Gastroesophageal sphincter (tissue), 4 donors: ENCODE results near the gene PLEKHG2. TPM values are rescaled to one million over a fixed set of nuclear protein-coding genes. Genes with fewer than 3 reads are reported as not detected.

Source experiments
- ATAC-seq: fragments of 150-250 bp; one replicate; pipeline ENCODE4 v1.9.1; 2016; ENCODE audit warnings: mild to moderate bottlenecking, moderate library complexity
- H3K27ac ChIP-seq, 4 donors: fragments of 200-600 bp; sonication (generic) in 3 of 4; 1 replicate in 3 of 4; 2 replicates in 1 of 4; pipeline ENCODE4 v1.5.1; 2016 to 2019
- H3K27me3 ChIP-seq: fragments of 200-600 bp; sonication (generic); one replicate; pipeline ENCODE4 v1.5.1; 2019
- H3K36me3 ChIP-seq, 2 donors: fragments of 200-600 bp; sonication (generic); one replicate each; pipeline ENCODE4 v1.5.1; 2019; ENCODE audit warnings: control low read depth in 1 of 2
- H3K4me1 ChIP-seq, 3 donors: fragments of 200-600 bp; sonication (generic); 1 replicate in 2 of 3; 2 replicates in 1 of 3; pipeline ENCODE4 v1.5.1; 2016 to 2019; ENCODE audit warnings: control low read depth in 2 of 3
- H3K4me3 ChIP-seq, 2 donors: fragments of 200-600 bp; sonication (generic); one replicate each; pipeline ENCODE4 v1.5.1; 2019; ENCODE audit warnings: mild to moderate bottlenecking in 1 of 2, moderate library complexity in 1 of 2
- H3K9me3 ChIP-seq, 3 donors: fragments of 200-600 bp; sonication (generic); one replicate each; pipeline ENCODE4 v1.5.1; 2017 to 2019; ENCODE audit warnings: control low read depth in 2 of 3
- EP300 ChIP-seq: sonication (generic); formaldehyde crosslinking; IDR thresholded peaks from one replicate; pipeline ENCODE4 v1.6.1; 2017; ENCODE audit warnings: antibody characterized with exemption, mild to moderate bottlenecking
- POLR2A ChIP-seq, 2 donors: fragments of 450-650 bp; IDR thresholded peaks; one replicate each; pipeline ENCODE4 v1.6.1; 2017; ENCODE audit warnings: antibody characterized with exemption in 2 of 2, mild to moderate bottlenecking in 2 of 2, moderate library complexity in 1 of 2
- POLR2AphosphoS5 ChIP-seq: sonication (generic); formaldehyde crosslinking; IDR thresholded peaks from one replicate; pipeline ENCODE4 v1.6.1; 2017; ENCODE audit warnings: antibody characterized with exemption
- WGBS, 2 donors: methylation state at CpG; one replicate each; pipeline ENCODE4 v1.1.5; 2018; ENCODE audit warnings: low coverage in 1 of 2; 5-methylcytosine and 5-hydroxymethylcytosine counted together
- total RNA-seq, 4 donors: library from RNA; depleted of rRNA; stranded (reverse); fragments of >200 nt; gene quantifications; one replicate each; pipeline ENCODE4 v1.1.0, GENCODE V29; 2016
- TF ChIP-seq, protein P1 (sequence below), 4 experiments: fragments of 200-600 bp in 2 of 4; fragments of 450-650 bp in 2 of 4; sonication (generic) in 1 of 4; IDR thresholded peaks; one replicate each; pipeline ENCODE4 v1.5.1; 2017 to 2019; ENCODE audit warnings: antibody characterized with exemption in 4 of 4, mild to moderate bottlenecking in 2 of 4, moderate library complexity in 2 of 4

PLEKHG2 gene
- total RNA-seq, 4 donors from 2014 or later: 19.5 to 35.3 (median 23.4) TPM

DNA sequence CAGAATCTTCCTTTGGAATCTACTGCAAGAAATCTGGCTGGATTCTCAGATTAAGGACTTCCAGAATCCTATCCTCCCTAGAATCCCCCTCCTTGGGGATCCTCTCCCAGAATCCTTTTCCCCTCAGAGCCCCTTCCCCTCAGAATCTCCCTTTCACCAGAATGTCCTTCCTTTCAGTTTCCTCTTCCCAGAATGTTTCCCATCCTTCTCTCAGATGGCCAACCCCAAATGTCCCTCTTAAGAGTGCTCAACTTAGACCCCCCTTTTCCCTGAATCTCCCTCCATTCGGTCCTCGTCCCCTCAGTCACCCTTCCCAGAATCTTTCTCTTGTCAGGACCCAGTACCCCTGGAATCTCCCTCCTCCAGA is 23.9 kb downstream of the PLEKHG2 start:
- TF ChIP-seq EP300: no peak
- TF ChIP-seq POLR2A (IDR thresholded peaks at IDR 0.05): no peak
- TF ChIP-seq, protein P1, sequence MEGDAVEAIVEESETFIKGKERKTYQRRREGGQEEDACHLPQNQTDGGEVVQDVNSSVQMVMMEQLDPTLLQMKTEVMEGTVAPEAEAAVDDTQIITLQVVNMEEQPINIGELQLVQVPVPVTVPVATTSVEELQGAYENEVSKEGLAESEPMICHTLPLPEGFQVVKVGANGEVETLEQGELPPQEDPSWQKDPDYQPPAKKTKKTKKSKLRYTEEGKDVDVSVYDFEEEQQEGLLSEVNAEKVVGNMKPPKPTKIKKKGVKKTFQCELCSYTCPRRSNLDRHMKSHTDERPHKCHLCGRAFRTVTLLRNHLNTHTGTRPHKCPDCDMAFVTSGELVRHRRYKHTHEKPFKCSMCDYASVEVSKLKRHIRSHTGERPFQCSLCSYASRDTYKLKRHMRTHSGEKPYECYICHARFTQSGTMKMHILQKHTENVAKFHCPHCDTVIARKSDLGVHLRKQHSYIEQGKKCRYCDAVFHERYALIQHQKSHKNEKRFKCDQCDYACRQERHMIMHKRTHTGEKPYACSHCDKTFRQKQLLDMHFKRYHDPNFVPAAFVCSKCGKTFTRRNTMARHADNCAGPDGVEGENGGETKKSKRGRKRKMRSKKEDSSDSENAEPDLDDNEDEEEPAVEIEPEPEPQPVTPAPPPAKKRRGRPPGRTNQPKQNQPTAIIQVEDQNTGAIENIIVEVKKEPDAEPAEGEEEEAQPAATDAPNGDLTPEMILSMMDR (IDR thresholded peaks at IDR 0.05): no peak
- TF ChIP-seq POLR2AphosphoS5: no peak
- peaks cover 0 to 36% of the 10 kb centered on the region in 2 donors for H3K36me3 ChIP-seq
- peak overlapping the region; percentile 34 to 80 for H3K4me3 ChIP-seq
- no peaks in the 10 kb centered on the region for H3K27me3 ChIP-seq
- H3K9me3 ChIP-seq: no peaks in the 10 kb centered on the region
- H3K4me1 ChIP-seq: peaks cover 4 to 47% (median 18%) of the 10 kb centered on the region in 3 donors
- no peak for ATAC-seq
- WGBS, 2 donors: 0 to 4% methylated on average over 2 of the region's 2 CpGs
- peak overlapping the region; percentile 63 to 92 (median 90) for H3K27ac ChIP-seq

DNA sequence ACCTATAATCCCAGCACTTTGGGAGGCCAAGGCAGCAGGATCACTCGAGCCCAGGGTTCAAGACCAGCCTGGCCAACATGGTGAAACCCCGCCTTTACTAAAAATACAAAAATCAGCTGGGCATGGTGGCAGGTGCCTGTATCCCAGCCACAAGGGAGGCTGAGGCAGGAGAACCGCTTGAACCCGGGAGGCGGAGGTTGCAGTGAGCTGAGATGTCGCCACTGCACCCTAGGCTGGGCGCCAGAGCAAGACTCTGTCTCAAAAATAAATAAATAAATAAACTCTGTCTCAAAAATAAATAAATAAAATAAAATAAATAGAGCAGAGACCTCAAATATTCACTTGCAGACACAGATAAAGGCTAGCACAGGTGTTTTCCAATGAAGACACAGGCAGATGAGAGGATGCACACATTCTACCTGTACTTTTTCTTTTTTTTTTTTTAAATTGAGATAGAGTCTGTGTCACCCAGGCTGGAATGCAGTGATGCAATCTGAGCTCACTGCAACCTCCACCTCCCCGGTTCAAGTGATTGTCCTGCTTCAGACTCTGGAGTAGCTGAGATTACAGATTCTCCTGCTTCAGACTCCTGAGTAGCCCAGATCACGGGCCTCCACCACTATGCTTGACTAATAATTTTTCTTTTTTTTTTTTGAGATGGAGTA is 25.9 kb downstream of the PLEKHG2 start:
- H3K27ac ChIP-seq: no peak overlapping the region
- no peak for ATAC-seq
- no peaks in the 10 kb centered on the region for H3K27me3 ChIP-seq
- peaks cover 0 to 17% of the 10 kb centered on the region in 2 donors for H3K36me3 ChIP-seq
- TF ChIP-seq POLR2A (IDR thresholded peaks at IDR 0.05) (no peak), EP300 (no peak), POLR2AphosphoS5 (no peak)
- TF ChIP-seq, protein P1 (IDR thresholded peaks at IDR 0.05): no peak
- H3K4me3 ChIP-seq: no peak overlapping the region
- peaks cover 4 to 43% (median 18%) of the 10 kb centered on the region in 3 donors for H3K4me1 ChIP-seq
- H3K9me3 ChIP-seq: no peaks in the 10 kb centered on the region
- 83 to 84% methylated on average over 7 of the region's 9 CpGs for WGBS, 2 donors

DNA sequence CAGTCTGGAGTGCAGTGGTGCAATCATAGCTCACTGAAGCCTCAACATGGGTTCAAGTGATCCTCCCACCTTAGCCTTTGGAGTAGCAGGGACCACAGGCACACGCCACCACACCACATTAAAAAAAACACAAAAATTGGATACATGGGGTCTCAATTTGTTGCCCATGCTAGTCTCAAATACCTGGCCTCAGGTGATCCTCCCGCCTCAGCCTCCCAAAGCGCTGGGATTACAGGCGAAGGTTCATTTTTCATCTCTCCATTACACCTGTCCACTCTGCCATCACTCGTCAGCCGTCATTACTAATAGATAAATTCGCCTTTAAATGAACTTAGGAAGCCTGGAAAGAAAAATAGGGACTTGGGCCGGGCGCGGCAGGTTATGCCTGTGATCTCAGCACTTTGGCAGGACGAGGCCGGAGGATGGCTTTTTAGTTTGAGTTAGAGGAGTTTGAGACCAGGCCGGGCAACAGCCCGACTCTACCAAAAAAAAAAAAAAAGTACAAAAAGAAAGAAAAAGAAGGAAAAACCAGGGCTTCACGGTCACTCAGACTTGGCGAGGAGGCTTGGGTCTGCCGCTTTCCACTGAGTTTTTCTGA is 32.2 kb downstream of the PLEKHG2 start:
- TF ChIP-seq EP300 (no peak), POLR2A (IDR thresholded peaks at IDR 0.05) (no peak), POLR2AphosphoS5 (no peak)
- TF ChIP-seq, protein P1 (IDR thresholded peaks at IDR 0.05): no peak
- Histone ChIP-seq H3K27ac (peak overlapping the region; percentile 84 to 93 (median 90)), H3K36me3 (peaks cover 0 to 27% of the 10 kb centered on the region in 2 donors), H3K9me3 (no peaks in the 10 kb centered on the region), H3K4me1 (peaks cover 4 to 59% (median 22%) of the 10 kb centered on the region in 3 donors), H3K4me3 (peak overlapping the region; percentile 58 to 75), H3K27me3 (no peaks in the 10 kb centered on the region)
- no peak for ATAC-seq
- 4 to 7% methylated on average over 4 to 8 of the region's 17 CpGs for WGBS, 2 donors

DNA sequence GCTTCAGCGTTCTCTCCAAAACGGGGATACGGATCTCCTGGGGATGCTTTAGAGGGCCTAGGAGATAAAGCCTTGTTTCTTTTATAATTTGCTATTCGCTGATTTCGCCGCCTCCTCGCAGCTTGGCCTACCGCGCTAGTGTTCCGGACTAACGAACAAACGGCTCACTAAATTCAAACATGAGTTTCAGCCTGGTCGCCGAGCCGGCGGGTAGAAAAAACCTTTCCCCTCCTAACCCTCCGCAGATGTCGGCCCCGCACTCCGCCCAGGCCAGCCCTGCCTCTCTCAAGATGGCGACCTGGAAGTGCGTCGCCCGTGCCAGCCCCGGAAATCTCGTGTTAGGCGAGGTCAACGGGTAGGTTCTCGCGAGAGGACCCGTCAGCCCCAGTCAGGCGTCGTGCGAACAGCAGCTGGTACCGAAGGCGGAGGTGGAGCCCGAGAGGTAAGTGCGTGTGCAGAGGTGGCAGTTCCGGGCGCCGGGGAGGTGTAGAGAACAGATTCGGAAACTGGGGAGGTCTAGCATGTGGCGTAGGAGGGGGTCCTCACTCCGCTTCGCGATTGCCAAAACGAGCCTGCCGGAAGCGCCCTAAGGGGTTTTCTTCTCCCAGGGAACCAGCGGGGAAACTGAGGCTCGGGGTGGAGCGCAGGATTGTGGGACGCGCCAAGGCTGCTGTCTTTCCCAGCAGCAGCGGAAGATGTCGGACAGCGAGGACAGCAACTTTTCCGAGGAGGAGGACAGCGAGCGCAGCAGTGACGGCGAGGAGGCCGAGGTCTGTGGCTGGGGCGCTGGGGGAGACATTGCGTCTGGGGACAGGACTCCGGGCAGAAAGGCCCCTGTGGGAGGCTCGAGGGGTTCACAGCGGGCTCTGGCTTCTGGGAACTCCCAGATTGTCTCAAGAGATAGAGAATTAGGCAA is 33.0 kb downstream of the PLEKHG2 start, which contains the start of gene SUPT5H:
SUPT5H (plus strand) TSS at position 387 of the 916 bp plus-strand sequence; CDS start at position 696, 309 bp downstream.
- H3K27ac ChIP-seq: peak within 1 kb of the TSS; percentile 84 to 93 (median 90)
- peaks cover 0 to 28% of the 10 kb centered on the region in 2 donors for H3K36me3 ChIP-seq
- 0% methylated on average over 9 to 27 of the region's 68 CpGs for WGBS, 2 donors
- H3K4me1 ChIP-seq: peaks cover 4 to 61% (median 22%) of the 10 kb centered on the region in 3 donors
- no peaks in the 10 kb centered on the region for H3K27me3 ChIP-seq
- no peaks in the 10 kb centered on the region for H3K9me3 ChIP-seq
- peak within 1 kb of the TSS; percentile 58 to 75 for H3K4me3 ChIP-seq
- TF ChIP-seq, protein P1 (IDR thresholded peaks at IDR 0.05): no peak
- TF ChIP-seq POLR2A (IDR thresholded peaks at IDR 0.05): peak; percentile 85
- TF ChIP-seq EP300: no peak
- peak; percentile 98 for TF ChIP-seq POLR2AphosphoS5
- ATAC-seq: peak; percentile 97
